Suppressor macrophage treated with lipopolysaccharide for 1 hour (primary cell): Measurements from ENCODE around the gene ANO8.
"Not testable (repeated sequence)": the region's sequence is repeated elsewhere in the genome, so short reads cannot be mapped to it uniquely, and the experiment has no call there.

Source experiments
- DNase-seq, 3 donors: peaks; one replicate each; pipeline ENCODE4 v3.0.0-alpha.2; 2020 to 2022

The ANO8 gene

DNA sequence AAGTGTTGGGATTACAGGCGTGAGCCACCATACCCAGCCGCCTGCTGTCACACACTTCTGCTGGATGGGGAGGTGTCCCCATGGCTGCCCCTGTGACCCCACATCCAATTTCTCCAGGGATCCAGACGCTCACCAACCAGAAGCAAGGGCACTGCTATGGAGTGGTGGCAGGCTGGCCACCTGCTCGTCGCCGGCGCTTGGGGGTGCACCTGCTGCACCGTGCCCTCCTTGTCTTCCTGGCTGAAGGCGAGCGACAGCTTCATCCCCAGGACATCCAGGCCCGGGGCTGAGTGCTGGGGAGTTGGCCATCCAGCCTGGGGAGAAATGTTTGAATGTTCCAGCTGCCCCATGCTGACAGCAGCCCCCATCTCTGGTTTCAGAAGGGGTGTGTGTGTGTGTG lies 48.4 kb downstream of the ANO8 start:
- no peak for DNase-seq

DNA sequence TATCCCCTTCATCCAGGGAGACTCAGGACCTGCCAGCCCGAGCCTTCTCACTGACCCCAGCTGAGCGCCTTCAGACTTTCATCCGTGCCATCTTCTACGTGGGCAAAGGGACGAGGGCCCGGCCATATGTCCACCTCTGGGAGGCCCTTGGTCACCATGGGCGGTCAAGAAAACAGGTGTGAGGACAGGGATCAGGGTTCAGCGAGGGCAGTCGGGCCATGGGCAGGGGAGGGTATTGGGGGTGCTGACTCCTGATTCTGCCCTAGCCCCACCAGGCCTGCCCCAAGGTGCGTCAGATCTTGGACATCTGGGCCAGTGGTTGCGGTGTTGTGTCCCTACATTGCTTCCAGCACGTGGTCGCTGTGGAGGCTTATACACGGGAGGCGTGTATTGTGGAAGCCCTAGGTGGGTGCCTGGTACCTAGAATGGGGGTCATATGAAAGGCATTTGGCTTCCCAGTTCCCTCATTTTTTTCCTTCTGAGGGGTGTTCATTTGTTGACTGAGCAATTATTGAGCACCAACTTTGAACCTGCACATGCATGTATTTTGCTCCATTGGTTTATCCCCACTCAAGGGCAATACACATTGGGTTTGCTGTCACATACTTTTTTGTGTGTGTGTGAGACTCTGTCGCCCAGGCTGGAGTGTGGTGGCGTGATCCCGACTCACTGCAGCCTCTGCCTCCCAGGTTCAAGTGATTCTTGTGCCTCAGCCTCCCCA lies 49.1 kb downstream of the ANO8 start:
- no peak for DNase-seq

DNA sequence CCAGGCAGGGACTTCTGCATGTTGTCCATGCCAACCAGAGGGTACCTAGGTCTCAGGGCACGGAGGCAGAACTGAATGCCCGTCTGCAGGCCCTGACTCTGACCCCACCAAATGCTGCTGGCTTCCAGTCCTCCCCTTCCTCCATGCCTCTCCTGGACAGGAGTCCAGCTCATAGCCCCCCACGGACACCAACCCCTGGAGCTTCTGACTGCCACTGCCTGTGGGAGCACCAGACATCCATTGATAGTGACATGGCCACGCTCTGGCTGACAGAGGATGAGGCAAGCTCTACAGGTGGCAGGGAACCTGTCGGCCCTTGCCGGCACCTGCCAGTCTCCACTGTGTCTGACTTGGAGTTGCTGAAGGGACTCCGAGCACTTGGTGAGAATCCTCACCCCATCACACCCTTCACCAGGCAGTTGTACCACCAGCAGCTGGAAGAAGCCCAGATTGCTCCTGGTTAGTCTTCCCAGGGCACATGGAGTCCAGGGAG lies 51.1 kb downstream of the ANO8 start:
- no peak for DNase-seq

DNA sequence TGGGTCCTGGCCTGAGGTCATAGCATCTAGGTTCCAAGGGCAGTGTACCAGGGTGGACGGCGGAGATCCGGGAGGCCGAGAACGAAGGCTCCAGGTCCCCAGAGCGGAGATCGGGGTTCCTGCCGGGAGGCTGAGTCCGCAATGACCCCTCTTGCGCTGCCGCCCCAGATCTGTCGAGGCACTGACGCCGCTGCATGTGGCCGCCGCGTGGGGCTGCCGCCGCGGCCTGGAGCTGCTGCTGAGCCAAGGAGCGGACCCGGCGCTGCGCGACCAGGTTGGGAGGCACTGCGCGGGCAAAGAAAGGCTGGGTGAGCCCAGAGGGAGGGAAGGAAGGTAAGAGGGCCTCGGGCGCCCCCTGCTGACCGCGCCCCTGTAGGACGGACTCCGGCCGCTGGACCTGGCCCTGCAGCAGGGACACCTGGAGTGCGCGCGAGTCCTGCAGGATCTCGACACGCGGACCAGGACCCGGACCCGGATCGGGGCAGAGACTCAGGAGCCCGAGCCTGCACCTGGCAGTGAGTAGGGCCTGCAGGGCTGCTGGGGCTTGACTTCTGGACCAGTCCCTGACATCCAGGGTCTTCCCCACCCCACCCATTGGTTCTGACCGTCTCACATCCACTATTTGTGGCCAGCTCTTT lies 52.0 kb downstream of the ANO8 start:
- peak; percentile 83 to 94 (median 84) for DNase-seq

DNA sequence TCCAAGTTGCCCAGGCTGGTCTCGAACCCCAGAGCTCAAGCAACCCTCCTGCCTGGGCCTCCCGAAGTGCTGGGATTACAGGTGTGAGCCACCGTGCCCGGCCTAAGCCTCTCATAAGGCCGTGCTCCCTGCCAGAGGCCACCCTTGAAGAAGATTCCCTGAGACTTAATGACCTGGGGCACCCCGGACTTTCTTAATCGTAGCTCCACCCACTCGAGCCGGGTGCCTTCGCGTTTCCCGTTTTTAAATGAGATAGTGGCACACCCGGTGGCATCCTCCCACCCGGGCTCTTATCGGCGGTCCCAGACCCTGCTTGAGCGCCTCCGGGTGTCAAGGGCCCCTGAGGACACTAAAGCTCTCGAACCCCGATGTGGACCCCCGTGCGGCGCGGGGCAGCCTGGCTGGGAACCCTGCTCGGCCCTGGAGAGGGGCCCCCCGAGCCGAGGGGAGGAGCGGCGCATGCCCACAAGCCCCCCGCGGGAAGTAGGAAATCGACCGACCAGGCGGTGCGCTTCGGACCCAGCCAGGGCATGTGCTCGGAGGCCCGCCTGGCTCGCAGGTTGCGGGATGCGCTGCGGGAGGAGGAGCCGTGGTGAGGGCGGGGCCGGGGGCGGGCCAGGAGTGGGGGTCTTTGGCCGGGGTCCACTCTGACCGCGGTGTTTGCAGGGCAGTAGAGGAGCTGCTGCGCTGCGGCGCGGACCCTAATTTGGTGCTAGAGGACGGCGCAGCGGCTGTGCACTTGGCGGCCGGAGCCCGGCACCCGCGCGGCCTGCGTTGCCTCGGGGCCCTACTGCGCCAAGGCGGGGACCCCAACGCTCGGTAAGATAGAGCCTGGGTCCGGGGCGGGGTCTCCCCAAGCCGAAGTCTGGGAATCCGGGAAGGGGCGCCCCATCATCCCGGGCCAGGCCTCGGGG lies 53.0 kb downstream of the ANO8 start, which contains the start of gene ANKLE1:
ANKLE1 (plus strand) TSS at position 511 of the 914 bp plus-strand sequence; CDS start at position 531, 20 bp downstream.
- DNase-seq: peak; percentile 91 to 93 (median 92)

DNA sequence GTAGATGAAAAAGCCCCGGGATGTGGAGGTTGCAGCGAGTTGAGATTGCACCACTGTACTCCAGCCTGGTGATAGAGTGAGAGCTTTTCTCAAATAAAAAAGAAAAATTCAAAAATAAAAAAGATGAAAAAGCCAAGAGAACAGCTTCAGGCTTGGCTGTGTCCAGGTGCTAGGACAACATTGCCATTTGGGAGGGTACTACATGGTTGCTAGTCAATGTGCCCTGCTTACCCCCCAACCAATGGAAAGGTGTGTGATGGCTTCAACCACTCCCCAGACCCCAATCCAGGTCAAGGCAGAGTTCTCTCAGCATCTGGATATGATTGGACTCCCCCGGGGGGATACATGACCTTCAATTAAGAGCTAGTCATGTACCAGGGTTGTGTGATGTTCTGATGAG lies 55.2 kb downstream of the ANO8 start:
- no peak for DNase-seq

DNA sequence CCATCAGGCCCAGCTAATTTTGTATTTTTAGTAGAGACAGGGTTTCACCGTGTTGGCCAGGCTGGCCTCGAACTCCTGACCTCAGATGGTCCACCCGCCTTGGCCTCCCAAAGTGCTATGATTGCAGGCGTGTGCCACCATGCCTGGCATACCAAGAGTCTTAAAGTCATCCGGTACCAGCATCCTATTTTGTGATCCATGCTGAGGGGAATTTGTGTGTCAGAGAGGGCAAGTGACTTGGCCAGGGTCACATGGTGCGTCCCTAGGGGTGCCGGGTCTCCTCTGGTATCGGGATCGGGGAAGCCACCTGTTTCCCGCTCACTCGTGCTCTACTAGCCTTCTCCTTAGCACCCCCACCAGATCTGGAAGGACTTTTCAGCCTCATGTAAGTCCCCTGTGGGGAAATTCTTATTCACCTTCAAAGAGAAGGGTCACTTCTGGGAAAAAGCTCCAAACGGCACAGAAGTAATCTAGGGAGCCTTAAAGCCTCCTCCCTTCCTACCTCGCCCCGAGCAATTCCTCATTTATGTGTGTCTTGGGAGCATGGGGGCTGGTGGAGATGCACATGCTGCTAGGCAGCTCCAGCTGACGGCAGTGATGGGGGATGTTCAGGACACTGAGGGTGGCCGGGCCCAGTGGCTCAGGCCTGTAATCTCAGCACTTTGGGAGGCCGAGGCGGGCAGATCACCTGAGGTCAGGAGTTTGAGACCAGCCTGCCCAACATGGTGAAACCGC lies 59.0 kb downstream of the ANO8 start:
- DNase-seq: no peak

DNA sequence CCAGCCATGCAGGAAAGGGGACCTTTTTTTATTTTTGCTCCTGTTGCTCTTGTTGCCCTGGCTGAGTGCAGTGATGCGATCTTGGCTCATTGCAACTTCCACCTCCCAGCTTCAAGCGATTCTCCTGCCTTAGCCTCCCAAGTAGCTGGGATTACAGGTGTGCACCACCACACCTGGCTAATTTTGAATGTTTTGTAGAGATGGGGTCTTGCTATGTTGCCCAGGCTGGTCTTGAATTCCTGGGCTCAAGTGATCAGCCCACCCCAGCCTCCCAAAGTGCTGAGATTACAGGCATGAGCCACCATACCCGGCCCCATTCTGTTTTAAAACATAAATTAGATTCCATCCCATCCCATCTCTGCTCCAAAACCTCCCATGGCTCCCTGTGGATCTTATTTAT lies 59.8 kb downstream of the ANO8 start:
- DNase-seq: not testable (repeated sequence)
